Fibroblast of mammary gland (primary cell): ENCODE data around the gene FAHD1.

Experiments
- DNase-seq: peaks from one replicate; pipeline ENCODE4 v3.0.0-alpha.2; 2010; ENCODE audit warnings: low read depth
- H3K4me3 ChIP-seq: 2 replicates; pipeline ENCODE4 v1.5.1; 2011; ENCODE audit warnings: low read depth, mild to moderate bottlenecking, low read length, moderate library complexity; ENCODE audit not compliant: control insufficient read depth
- TF ChIP-seq, protein P1 (sequence below): conservative IDR thresholded peaks from 2 replicates; pipeline ENCODE4 v1.5.1; 2011; ENCODE audit warnings: low read depth, low read length, inconsistent platforms; ENCODE audit not compliant: control insufficient read depth, insufficient read depth

FAHD1 gene

DNA sequence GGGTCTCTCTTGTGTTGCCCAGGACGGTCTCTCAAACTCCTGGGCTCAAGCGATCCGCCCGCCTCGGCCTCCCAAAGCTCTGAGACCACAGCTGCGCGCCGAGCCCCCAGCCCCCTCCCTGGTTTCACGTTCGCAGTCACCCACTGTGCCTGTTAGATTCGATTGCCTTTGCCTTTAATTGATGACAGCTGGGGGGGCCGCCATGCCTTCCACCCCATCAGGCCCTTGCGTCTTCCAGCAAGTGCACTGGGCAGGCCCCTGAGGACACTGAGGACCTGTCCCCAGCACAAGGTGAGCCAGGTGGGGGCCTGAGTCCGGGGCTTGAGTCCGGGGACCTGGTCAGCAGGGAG, 36.8 kb upstream of the FAHD1 start:
- H3K4me3 ChIP-seq = no peak overlapping the region
- TF ChIP-seq, protein P1, sequence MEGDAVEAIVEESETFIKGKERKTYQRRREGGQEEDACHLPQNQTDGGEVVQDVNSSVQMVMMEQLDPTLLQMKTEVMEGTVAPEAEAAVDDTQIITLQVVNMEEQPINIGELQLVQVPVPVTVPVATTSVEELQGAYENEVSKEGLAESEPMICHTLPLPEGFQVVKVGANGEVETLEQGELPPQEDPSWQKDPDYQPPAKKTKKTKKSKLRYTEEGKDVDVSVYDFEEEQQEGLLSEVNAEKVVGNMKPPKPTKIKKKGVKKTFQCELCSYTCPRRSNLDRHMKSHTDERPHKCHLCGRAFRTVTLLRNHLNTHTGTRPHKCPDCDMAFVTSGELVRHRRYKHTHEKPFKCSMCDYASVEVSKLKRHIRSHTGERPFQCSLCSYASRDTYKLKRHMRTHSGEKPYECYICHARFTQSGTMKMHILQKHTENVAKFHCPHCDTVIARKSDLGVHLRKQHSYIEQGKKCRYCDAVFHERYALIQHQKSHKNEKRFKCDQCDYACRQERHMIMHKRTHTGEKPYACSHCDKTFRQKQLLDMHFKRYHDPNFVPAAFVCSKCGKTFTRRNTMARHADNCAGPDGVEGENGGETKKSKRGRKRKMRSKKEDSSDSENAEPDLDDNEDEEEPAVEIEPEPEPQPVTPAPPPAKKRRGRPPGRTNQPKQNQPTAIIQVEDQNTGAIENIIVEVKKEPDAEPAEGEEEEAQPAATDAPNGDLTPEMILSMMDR = no peak
- no peak for DNase-seq

DNA sequence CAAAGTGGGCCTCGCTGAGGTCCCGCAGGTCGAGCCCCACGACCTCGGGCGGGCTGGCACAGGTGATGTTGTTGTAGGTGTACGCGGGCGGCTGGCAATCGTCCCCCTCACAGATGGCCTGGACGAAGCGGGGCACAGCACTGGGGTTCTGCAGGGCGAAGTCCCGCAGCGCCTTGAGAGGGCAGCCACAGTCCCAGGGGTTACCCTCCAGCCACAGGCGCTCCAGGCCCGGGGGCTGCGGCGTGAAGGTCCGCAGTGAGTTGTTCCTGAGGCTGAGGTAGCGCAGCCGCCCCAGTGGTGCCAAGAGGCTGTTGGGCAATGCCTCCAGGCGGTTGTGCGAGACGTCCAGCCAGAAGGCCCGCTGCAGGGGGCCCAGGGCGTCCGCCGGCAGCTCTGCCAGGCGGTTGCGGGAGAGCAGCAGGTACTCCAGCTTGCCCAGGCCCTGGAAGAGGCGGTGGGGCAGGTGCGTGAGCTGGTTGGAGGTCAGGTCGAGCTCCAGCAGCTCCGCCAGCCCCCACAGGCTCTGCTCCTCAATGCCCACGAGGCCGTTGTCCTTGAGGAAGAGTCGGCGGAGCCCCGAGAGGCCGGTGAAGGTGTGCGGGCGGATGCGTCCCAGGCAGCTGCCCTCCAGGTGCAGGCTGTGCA, 36.3 kb upstream of the FAHD1 start:
- H3K4me3 ChIP-seq = no peak overlapping the region
- TF ChIP-seq, protein P1 = no peak
- no peak for DNase-seq

DNA sequence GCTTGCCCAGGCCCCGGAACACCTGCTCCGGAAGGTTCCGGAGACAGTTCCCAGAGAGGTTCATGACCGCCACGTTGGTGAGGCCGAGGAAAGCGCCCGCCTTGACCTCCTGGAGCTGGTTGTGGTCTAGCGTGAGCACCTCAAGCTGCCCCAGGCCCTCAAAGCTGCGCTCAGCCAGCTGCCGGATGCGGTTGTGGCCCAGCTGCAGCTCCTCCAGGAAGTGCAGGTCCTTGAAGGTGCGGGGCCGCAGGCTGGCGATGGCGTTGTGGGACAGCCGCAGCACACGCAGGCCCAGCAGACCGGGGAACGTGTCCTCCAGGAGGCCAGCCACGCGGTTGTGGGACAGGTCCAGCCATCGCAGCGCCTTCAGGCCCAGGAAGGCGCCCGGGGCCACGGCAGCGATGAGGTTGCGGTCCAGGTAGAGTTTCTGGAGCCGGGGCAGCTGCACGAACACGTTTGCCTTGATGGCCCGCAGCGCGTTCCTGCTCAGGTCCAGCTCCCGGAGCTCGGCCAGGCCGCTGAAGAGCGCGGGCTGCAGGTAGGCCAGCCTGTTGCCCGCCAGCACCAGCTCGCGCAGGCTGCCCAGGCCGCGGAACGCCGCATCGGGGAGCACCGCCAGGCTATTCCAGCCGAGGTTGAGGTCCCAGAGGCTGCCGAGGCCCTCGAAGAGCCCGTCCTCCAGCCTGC, 35.6 kb upstream of the FAHD1 start:
- no peak overlapping the region for H3K4me3 ChIP-seq
- TF ChIP-seq, protein P1 = no peak
- DNase-seq = no peak

DNA sequence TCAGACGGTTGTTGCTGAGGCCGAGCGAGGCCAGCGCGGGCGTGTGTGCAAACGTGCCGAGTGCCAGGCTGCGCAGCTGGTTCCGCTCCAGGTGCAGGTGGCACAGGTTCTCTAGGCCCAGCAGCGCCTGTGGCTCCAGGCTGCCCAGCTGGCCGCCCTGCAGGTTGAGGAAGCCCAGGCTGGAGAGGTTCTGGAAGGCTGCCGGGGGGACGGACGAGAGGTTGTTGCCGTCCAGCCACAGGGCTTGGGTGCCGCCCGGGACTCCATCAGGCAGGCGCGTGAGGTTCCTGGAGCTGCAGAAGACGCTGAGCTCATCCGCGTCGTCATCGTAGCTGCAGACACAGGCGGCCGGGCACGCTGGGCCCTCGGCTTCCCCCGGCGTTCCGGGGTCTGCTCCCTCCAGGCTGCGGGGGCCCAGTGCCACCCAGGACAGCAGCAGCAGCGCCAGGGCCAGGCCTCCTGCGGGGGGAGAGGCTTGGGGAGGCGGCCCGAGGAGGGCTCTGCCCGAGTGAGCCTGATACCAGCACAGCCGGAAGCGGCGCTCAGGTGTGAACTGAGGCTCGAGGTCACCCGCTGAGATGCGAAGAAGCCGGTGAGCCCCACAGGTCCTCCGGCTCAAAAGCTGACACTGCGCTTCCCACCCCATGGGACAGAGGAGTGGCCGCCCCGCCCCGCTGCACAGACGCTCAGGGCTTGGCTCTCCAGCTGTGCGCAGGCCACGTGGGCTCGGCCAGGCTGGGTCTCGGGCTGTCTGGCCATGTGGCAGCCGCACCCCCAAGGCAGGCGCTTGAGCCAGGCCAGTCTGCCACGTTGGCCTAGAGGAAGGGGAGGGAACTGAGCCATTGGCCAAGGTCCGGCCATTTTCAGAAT, 34.8 kb upstream of the FAHD1 start:
- TF ChIP-seq, protein P1 = no peak
- no peak for DNase-seq
- no peak overlapping the region for H3K4me3 ChIP-seq

DNA sequence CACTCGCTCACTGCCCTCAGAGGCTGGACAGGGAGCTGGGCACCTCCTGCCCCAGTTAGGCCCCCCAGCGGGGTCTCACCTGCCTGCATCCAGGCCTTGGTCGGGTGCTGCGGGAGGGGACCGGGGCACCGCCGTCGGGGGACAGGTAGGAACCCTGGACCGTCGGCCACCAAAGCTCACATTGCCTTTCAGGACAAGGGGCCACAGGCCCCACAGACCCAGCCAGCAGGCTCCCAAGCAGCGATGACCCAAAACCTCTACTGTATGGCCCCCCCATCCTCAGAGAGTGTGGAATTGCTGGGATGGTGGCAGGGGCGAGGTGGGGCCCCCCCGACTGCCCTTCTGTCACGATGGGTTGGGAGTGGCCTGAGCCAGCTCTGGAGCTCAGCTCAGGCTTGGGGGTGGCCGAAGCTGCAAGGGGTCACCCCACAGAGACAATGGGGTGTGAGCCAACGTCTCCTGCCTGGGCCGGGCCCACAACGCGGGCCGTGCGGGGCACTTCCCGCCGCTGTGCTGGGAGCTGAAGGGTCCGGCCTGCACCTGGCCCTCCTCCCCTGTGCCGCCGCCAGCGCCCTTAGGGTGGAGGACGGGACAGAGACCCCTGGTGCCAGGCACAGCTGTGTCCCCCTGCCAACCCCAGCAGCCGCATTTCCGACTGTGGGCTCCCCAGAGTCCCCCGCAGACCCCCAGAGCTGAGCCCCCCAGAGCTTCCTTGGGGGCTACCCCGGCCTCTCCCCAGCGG, 34.0 kb upstream of the FAHD1 start:
- no peak overlapping the region for H3K4me3 ChIP-seq
- no peak for DNase-seq
- TF ChIP-seq, protein P1 = no peak

DNA sequence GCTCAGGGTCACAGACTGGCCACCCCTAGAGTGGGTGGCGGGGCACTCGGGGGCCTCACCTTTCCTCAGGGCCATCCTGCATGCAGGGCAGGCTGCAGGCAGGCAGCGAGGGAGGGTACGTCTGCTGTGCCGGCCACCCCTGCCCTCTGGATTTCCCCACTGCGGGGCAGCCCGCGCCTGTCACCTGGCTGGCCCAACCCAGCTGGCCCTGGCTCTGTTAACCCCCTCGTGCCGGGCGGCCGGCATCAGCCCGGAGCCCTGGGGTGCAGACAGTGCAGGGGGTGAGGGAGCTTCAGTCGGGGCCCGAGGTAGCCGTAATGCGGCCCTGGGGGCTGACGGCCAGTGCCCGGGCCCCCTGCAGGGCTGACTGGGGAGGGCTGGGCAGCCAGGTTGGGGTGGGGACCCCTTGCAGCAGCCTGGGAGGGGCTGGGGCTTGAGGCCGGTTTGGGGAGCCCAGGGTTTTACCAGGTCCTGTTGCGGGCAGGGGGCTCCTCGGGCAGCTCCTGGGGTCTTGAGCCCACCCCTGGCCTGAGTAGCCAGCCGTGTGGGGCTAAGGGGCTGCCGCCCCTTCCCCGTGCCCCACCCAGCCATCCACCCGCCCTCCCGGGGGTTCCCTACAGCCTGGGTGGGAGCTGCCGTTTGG, 33.3 kb upstream of the FAHD1 start, which contains the start of gene IGFALS:
IGFALS (minus strand) TSS at position 128 of the 643 bp plus-strand sequence; CDS start at position 75, 53 bp downstream.
- TF ChIP-seq, protein P1 = no peak
- no peak for DNase-seq
- H3K4me3 ChIP-seq = no peak within 1 kb of the TSS
